PC-9 (cell line): ENCODE data around the gene TCF4.

Experiments
- CTCF ChIP-seq: fragments of 200-600 bp; sonication (generic); conservative IDR thresholded peaks from 2 replicates; pipeline ENCODE4 v1.6.1; 2017; ENCODE audit warnings: mixed run types, antibody characterized with exemption, mild to moderate bottlenecking, moderate library complexity
- EZH2 ChIP-seq: fragments of 200-600 bp; sonication (generic); IDR thresholded peaks from 2 replicates; pipeline ENCODE4 v1.8.0; 2017; ENCODE audit warnings: antibody characterized with exemption, low read depth

DNA sequence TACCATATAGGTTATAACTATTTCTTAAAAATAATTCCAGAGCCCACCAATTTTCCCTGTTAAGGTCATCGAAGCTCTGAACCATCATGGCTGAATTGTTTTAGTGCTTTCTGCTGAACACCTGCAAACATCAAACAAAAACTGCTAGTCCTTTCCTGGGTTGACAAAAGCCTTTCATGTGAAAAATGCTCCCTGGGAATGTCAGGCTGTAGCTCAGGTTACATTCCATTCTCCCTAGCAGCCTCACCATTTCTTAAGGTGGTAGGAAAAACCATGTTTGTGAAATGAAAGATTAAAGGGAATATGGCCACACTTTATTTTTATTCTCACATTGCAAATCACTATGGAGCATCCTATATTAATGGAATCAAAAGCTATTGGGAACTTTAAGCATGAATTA lies 5.7 kb downstream of the TCF4 start:
- TF ChIP-seq CTCF, result no peak
- TF ChIP-seq EZH2, result no peak
